Measurements from ENCODE around the gene F12. TPM values are rescaled to one million over a fixed set of nuclear protein-coding genes. Genes with fewer than 3 reads are reported as not detected.
A peak's percentile ranks its signal among the peaks of the same experiment; 100 is the strongest.

F12 gene
- total and polyA plus RNA-seq, 4 experiments from 2014 or later, result 2.0 to 2.4 TPM; not detected in 2

DNA sequence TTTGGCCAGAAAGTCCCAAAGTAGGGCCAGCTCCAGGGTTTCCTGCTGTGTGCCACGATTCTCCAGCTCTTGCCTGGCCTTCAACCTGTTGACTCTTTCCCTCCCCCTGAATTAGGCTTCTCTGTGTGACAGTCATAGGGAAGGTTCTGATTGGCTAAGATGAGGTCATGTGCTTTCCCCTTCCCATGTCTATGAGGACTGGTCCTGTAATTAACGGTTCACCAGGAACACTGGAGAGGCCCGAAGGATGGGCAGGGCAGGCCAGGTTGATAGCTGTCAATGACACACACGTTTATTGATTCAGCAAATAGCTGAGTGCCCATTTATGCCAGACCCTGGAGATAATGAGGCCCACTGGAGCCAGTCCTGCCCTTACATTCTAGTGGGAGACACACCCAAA, 28.3 kb upstream of the F12 start:
- H3K4me3 ChIP-seq (ENCODE audit: low read length in 2 of 2), result no peak overlapping the region
- no peaks in the 10 kb centered on the region for H3K9me3 ChIP-seq (ENCODE audit: control insufficient read depth in 1 of 2, low read length in 2 of 2)
- Mint-ChIP-seq H3K27me3 (no peaks in the 10 kb centered on the region), H3K4me1 (peaks cover 34 to 88% (median 55%) of the 10 kb centered on the region in 4 donors), H3K36me3 (peaks cover 61 to 77% of the 10 kb centered on the region in 2 donors), H3K27ac (peak overlapping the region in 6 of 7 donors; percentile 46 to 98 (median 80)), H3K4me3 (no peak overlapping the region), H3K9me3 (peaks cover 0 to 4% (median 0%) of the 10 kb centered on the region in 8 donors)
- ChIA-PET POLR2A (ENCODE audit: partially characterized antibody) (interaction anchor here (2.2 to 20.7 kb wide), 5 partner anchors 9 to 34 kb away, joined by 12 to 1171 read pairs (median 55); partner anchors contain the start of genes F12, GRK6 and PRR7), CTCF (ENCODE audit: partially characterized antibody) (interaction anchor here (1.1 to 26.1 kb wide), 6 partner anchors 8 to 128 kb away, joined by 3 to 821 read pairs (median 6); partner anchors contain the start of genes F12, GRK6 and PFN3)
- no peaks in the 10 kb centered on the region for H3K27me3 ChIP-seq (ENCODE audit: insufficient read depth, low read length)
- intact Hi-C loops (cut with micrococcal nuclease), result no loop called here
- H3K4me1 ChIP-seq (ENCODE audit: insufficient read depth, low read length), result peaks cover 90% of the 10 kb centered on the region
- H3K27ac ChIP-seq (ENCODE audit: low read depth, low read length), result peak overlapping the region; percentile 31
- peaks cover 77% of the 10 kb centered on the region for H3K36me3 ChIP-seq (ENCODE audit: insufficient read depth, low read length)
- DNase-seq, result no peak

DNA sequence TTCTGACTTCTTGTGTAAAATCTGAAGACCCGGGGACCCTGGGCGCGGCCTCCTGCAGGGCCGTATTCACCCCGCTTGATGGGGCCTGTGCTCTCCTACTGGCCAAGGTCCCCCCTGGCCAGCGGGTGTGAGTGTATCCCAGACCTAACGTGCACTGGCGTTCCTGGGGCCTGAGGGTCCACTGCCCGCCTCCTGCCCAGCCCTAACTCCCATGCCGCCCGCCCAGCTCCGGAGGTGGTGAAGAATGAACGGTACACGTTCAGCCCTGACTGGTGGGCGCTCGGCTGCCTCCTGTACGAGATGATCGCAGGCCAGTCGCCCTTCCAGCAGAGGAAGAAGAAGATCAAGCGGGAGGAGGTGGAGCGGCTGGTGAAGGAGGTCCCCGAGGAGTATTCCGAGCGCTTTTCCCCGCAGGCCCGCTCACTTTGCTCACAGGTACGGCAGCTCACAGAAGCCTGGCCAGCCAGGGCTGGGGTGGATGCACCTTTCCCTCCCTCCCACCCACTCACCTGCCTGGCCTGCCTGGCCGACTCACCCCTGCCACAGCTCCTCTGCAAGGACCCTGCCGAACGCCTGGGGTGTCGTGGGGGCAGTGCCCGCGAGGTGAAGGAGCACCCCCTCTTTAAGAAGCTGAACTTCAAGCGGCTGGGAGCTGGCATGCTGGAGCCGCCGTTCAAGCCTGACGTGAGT, 26.6 kb upstream of the F12 start:
- Mint-ChIP-seq H3K36me3 (peaks cover 67 to 74% of the 10 kb centered on the region in 2 donors), H3K4me1 (peaks cover 37 to 91% (median 60%) of the 10 kb centered on the region in 4 donors), H3K27me3 (no peaks in the 10 kb centered on the region), H3K4me3 (no peak overlapping the region), H3K9me3 (peaks cover 0 to 4% (median 0%) of the 10 kb centered on the region in 8 donors), H3K27ac (peak overlapping the region in 5 of 7 donors; percentile 61 to 91 (median 86))
- Histone ChIP-seq H3K9me3 (ENCODE audit: control insufficient read depth in 1 of 2, low read length in 2 of 2) (no peaks in the 10 kb centered on the region), H3K27me3 (ENCODE audit: insufficient read depth, low read length) (no peaks in the 10 kb centered on the region), H3K27ac (ENCODE audit: low read depth, low read length) (peak overlapping the region; percentile 87), H3K4me3 (ENCODE audit: low read length in 2 of 2) (no peak overlapping the region), H3K36me3 (ENCODE audit: insufficient read depth, low read length) (peaks cover 77% of the 10 kb centered on the region), H3K4me1 (ENCODE audit: insufficient read depth, low read length) (peaks cover 99% of the 10 kb centered on the region)
- CTCF ChIA-PET (ENCODE audit: partially characterized antibody), result interaction anchor here (1.5 to 26.1 kb wide), 4 partner anchors 10 to 126 kb away, joined by 5 to 821 read pairs (median 6); partner anchors contain the start of genes F12, GRK6 and PFN3
- no peak for DNase-seq
- intact Hi-C loops (cut with micrococcal nuclease), result no loop called here
- POLR2A ChIA-PET (ENCODE audit: partially characterized antibody), result interaction anchor here (0.7 to 20.7 kb wide), 5 partner anchors 8 to 33 kb away, joined by 3 to 1171 read pairs (median 55); partner anchors contain the start of genes F12, GRK6 and PRR7

DNA sequence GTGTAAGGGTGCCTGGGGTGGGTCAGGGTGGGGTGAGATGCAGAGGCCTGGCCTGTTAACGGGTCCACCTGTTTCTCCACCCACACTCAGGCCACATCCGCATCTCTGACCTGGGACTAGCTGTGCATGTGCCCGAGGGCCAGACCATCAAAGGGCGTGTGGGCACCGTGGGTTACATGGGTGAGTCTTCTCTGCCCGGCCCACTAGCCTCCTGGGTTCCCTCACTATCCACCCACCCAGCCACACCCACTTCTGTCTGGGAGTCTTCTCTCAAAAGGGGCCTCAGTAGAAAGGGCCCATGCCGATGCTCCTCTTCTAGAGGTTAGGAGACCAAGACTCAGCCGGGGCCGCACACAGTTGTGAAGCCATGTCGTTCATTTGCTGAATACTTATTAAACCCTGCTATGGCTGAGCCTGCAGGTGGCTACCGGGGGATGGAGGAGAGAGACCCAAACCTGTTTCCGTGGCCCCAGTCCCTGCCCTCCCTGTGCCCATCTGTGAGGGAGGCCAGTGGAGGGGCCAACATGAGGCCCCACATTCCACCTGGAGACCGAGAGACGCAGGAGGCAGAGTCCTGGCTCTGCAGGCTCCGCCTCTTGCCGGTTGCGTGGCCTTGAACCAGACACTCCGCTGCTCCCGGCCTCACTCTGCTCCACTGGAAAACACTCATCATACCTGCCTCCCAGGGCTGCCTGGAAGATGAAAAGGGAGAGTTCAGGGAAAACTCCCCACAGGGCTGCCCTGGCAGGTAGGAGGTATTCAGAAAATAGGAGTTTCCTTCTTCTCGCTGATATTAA, 25.8 kb upstream of the F12 start:
- Histone ChIP-seq H3K4me1 (ENCODE audit: insufficient read depth, low read length) (peaks cover 99% of the 10 kb centered on the region), H3K27me3 (ENCODE audit: insufficient read depth, low read length) (no peaks in the 10 kb centered on the region), H3K36me3 (ENCODE audit: insufficient read depth, low read length) (peaks cover 77% of the 10 kb centered on the region), H3K27ac (ENCODE audit: low read depth, low read length) (peak overlapping the region; percentile 87), H3K9me3 (ENCODE audit: control insufficient read depth in 1 of 2, low read length in 2 of 2) (no peaks in the 10 kb centered on the region), H3K4me3 (ENCODE audit: low read length in 2 of 2) (no peak overlapping the region)
- CTCF ChIA-PET (ENCODE audit: partially characterized antibody), result interaction anchor here (1.1 to 14.2 kb wide), 4 partner anchors 10 to 125 kb away, joined by 3 to 307 read pairs (median 58); partner anchors contain the start of genes F12, PFN3 and PRR7
- intact Hi-C loops (cut with micrococcal nuclease), result loop anchor here (1.0 kb wide), 1 partner anchor 9 kb away; the partner anchor contains the start of gene GRK6
- no peaks in the 10 kb centered on the region for H3K27me3 Mint-ChIP-seq
- DNase-seq, result no peak
- peaks cover 70 to 75% of the 10 kb centered on the region in 2 donors for H3K36me3 Mint-ChIP-seq
- peaks cover 0 to 4% (median 0%) of the 10 kb centered on the region in 8 donors for H3K9me3 Mint-ChIP-seq
- H3K27ac Mint-ChIP-seq, result peak overlapping the region; percentile 17 to 90 (median 59)
- H3K4me1 Mint-ChIP-seq, result peaks cover 41 to 94% (median 63%) of the 10 kb centered on the region in 4 donors
- POLR2A ChIA-PET (ENCODE audit: partially characterized antibody), result interaction anchor here (0.6 to 14.3 kb wide), 7 partner anchors 11 to 77 kb away, joined by 3 to 1171 read pairs (median 40); partner anchors contain the start of genes GRK6, PFN3 and PRR7
- H3K4me3 Mint-ChIP-seq, result peak overlapping the region in 3 of 8 donors; percentile 10 to 46 (median 28)

DNA sequence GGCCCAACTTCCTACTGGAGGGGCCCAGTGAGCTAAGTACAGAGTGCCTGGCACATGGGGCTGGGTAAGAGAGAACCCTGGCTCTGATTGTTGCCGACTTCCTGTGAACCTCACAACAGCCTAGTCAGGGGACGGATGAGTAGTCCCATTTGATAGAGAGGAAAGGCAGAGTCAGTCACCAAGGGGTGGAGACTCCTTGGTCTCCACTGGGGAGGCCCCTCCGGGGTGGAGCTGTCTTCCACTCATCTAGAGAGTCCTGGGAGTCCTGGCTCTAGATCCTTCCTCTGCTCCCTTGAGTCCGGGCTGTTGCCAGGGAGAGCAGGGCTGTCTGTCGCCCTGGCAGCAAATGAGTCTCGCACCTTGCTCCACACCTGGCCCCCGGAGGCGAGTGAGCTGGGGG, 25.1 kb upstream of the F12 start:
- peaks cover 83% of the 10 kb centered on the region for H3K36me3 ChIP-seq (ENCODE audit: insufficient read depth, low read length)
- no peaks in the 10 kb centered on the region for H3K27me3 ChIP-seq (ENCODE audit: insufficient read depth, low read length)
- peak overlapping the region; percentile 87 for H3K27ac ChIP-seq (ENCODE audit: low read depth, low read length)
- ChIA-PET CTCF (ENCODE audit: partially characterized antibody) (interaction anchor here (0.8 to 14.2 kb wide), 4 partner anchors 11 to 44 kb away, joined by 3 to 307 read pairs (median 56); partner anchors contain the start of genes F12, PFN3 and PRR7), POLR2A (ENCODE audit: partially characterized antibody) (interaction anchor here (0.9 to 14.3 kb wide), 8 partner anchors 11 to 73 kb away, joined by 3 to 1171 read pairs (median 4); partner anchors contain the start of genes F12, GRK6, PFN3 and PRR7)
- DNase-seq, result peak in 4 of 5 donors; percentile 40 to 77 (median 49)
- Mint-ChIP-seq H3K27me3 (no peaks in the 10 kb centered on the region), H3K4me3 (peak overlapping the region; percentile 67 to 87 (median 78)), H3K27ac (peak overlapping the region; percentile 86 to 94 (median 91)), H3K4me1 (peaks cover 40 to 94% (median 63%) of the 10 kb centered on the region in 4 donors), H3K9me3 (peaks cover 0 to 4% (median 0%) of the 10 kb centered on the region in 8 donors), H3K36me3 (peaks cover 63 to 74% of the 10 kb centered on the region in 2 donors)
- no peak overlapping the region for H3K4me3 ChIP-seq (ENCODE audit: low read length in 2 of 2)
- no peaks in the 10 kb centered on the region for H3K9me3 ChIP-seq (ENCODE audit: control insufficient read depth in 1 of 2, low read length in 2 of 2)
- intact Hi-C loops (cut with micrococcal nuclease), result loop anchor here (1.0 kb wide), 1 partner anchor 8 kb away; the partner anchor contains the start of gene GRK6
- H3K4me1 ChIP-seq (ENCODE audit: insufficient read depth, low read length), result peaks cover 99% of the 10 kb centered on the region

DNA sequence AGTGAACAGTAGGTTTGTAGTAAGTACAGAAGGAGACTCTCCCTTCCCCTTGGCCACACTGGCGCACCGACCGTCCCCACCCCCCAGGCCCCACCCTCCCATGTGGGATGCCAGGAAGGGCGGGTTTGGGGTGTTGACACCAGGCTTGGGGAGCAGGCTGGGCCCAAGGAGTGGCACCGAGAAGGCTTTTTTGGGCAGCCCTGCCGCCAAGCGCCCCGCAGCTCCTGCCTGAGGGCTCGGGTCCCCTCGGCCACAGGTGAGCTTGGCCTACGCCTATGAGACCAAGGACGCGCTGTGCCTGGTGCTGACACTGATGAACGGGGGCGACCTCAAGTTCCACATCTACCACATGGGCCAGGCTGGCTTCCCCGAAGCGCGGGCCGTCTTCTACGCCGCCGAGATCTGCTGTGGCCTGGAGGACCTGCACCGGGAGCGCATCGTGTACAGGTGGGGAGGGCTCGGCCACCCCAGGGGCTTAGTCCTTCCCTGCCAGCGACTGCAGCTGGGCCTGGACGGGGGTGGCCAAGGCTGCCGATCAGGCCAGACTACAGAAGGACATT, 24.4 kb upstream of the F12 start:
- no peak overlapping the region for H3K4me3 ChIP-seq (ENCODE audit: low read length in 2 of 2)
- no peaks in the 10 kb centered on the region for H3K9me3 ChIP-seq (ENCODE audit: control insufficient read depth in 1 of 2, low read length in 2 of 2)
- CTCF ChIA-PET (ENCODE audit: partially characterized antibody), result interaction anchor here (0.8 to 14.2 kb wide), 4 partner anchors 12 to 43 kb away, joined by 3 to 307 read pairs (median 56); partner anchors contain the start of genes F12, PFN3 and PRR7
- peak overlapping the region in 6 of 7 donors; percentile 37 to 96 (median 92) for H3K27ac Mint-ChIP-seq
- DNase-seq, result no peak
- peaks cover 0 to 4% (median 0%) of the 10 kb centered on the region in 8 donors for H3K9me3 Mint-ChIP-seq
- peaks cover 66 to 77% of the 10 kb centered on the region in 2 donors for H3K36me3 Mint-ChIP-seq
- peaks cover 44 to 97% (median 65%) of the 10 kb centered on the region in 4 donors for H3K4me1 Mint-ChIP-seq
- POLR2A ChIA-PET (ENCODE audit: partially characterized antibody), result interaction anchor here (0.9 to 14.3 kb wide), 8 partner anchors 10 to 73 kb away, joined by 3 to 1171 read pairs (median 4); partner anchors contain the start of genes F12, GRK6, PFN3 and PRR7
- H3K4me1 ChIP-seq (ENCODE audit: insufficient read depth, low read length), result peaks cover 98% of the 10 kb centered on the region
- H3K27ac ChIP-seq (ENCODE audit: low read depth, low read length), result peak overlapping the region; percentile 87
- intact Hi-C loops (cut with micrococcal nuclease), result loop anchor here (1.0 kb wide), 1 partner anchor 7 kb away; the partner anchor contains the start of gene GRK6
- no peaks in the 10 kb centered on the region for H3K27me3 ChIP-seq (ENCODE audit: insufficient read depth, low read length)
- H3K4me3 Mint-ChIP-seq, result peak overlapping the region in 7 of 8 donors; percentile 44 to 86 (median 72)
- H3K27me3 Mint-ChIP-seq, result no peaks in the 10 kb centered on the region
- peaks cover 81% of the 10 kb centered on the region for H3K36me3 ChIP-seq (ENCODE audit: insufficient read depth, low read length)

All from CD4-positive, alpha-beta memory T cell (primary cell).